Fibroblast of lung (primary cell): ENCODE data around the gene CERCAM.

Source experiments
- EZH2 ChIP-seq: IDR thresholded peaks from 2 replicates; pipeline ENCODE4 v1.5.1; 2012; ENCODE audit warnings: low read length, control low read depth, mild to moderate bottlenecking; ENCODE audit errors: missing control alignments
- TF ChIP-seq, protein P1 (sequence below), 2 donors: IDR thresholded peaks in 1 of 2; conservative IDR thresholded peaks in 1 of 2; 1 replicate in 1 of 2; 2 replicates in 1 of 2; pipeline ENCODE4 v1.5.1; 2011 to 2012; ENCODE audit warnings: low read length in 2 of 2, control low read depth in 1 of 2, inconsistent platforms in 1 of 2, low read depth in 1 of 2, mild to moderate bottlenecking in 1 of 2

DNA sequence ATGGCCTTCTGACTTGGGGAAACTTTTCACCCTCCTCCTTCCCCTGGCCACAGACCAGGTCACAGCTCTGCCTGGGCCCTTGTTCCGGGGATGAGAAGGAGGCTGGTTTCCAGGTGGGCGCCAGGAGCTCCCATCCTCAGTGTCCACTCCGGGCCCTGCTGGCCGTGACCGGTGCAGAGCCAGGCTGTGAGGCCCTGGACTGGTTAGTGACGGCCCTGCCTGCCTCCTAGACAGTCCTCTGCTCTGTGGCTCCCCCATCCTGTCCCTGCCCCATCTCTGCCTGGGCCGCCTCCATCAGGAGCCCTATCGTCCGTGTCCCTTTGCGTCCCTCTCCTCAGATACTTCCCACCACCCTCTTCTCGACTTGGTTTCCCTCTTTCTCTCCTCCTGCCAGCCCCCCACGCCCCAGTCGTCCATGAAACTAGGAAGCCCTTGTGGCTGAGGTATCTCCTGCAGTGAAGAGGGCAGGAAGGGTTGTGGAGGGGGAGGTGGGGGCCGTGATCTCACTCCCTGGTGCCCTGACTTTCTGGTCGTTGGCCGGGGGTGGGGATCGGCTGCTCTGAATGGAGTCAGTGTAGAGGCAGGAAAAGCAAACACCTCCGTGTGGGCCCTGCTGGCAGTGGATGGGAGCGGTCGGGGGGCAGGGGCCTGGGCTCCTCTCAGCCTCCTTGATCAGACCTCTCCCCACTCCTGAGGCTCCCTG is 15.4 kb upstream of the CERCAM start:
- TF ChIP-seq, protein P1, sequence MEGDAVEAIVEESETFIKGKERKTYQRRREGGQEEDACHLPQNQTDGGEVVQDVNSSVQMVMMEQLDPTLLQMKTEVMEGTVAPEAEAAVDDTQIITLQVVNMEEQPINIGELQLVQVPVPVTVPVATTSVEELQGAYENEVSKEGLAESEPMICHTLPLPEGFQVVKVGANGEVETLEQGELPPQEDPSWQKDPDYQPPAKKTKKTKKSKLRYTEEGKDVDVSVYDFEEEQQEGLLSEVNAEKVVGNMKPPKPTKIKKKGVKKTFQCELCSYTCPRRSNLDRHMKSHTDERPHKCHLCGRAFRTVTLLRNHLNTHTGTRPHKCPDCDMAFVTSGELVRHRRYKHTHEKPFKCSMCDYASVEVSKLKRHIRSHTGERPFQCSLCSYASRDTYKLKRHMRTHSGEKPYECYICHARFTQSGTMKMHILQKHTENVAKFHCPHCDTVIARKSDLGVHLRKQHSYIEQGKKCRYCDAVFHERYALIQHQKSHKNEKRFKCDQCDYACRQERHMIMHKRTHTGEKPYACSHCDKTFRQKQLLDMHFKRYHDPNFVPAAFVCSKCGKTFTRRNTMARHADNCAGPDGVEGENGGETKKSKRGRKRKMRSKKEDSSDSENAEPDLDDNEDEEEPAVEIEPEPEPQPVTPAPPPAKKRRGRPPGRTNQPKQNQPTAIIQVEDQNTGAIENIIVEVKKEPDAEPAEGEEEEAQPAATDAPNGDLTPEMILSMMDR (conservative IDR thresholded peaks at IDR 0.05 in 1 of 2, IDR thresholded peaks at IDR 0.05 in 1 of 2; ENCODE audit: low read depth in 1 of 2, low read length in 2 of 2) = no peak
- no peak for TF ChIP-seq EZH2
